ENCODE data around the gene MRPL32.

- TF ChIP-seq, protein P1, sequence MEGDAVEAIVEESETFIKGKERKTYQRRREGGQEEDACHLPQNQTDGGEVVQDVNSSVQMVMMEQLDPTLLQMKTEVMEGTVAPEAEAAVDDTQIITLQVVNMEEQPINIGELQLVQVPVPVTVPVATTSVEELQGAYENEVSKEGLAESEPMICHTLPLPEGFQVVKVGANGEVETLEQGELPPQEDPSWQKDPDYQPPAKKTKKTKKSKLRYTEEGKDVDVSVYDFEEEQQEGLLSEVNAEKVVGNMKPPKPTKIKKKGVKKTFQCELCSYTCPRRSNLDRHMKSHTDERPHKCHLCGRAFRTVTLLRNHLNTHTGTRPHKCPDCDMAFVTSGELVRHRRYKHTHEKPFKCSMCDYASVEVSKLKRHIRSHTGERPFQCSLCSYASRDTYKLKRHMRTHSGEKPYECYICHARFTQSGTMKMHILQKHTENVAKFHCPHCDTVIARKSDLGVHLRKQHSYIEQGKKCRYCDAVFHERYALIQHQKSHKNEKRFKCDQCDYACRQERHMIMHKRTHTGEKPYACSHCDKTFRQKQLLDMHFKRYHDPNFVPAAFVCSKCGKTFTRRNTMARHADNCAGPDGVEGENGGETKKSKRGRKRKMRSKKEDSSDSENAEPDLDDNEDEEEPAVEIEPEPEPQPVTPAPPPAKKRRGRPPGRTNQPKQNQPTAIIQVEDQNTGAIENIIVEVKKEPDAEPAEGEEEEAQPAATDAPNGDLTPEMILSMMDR (IDR thresholded peaks at IDR 0.05) = no peak
- TF ChIP-seq POLR2AphosphoS5 (IDR thresholded peaks at IDR 0.05) = no peak
These were observed 18.2 kb downstream of the MRPL32 start for GRCh38 chr7:42950417-42950816.
